Gastroesophageal sphincter (tissue), 4 donors: ENCODE data around the gene CRTC3. TPM values are rescaled to one million over a fixed set of nuclear protein-coding genes. Genes with fewer than 3 reads are reported as not detected.

Source experiments
- ATAC-seq: fragments of 150-250 bp; one replicate; pipeline ENCODE4 v1.9.1; 2016; ENCODE audit warnings: mild to moderate bottlenecking, moderate library complexity
- H3K27ac ChIP-seq, 4 donors: fragments of 200-600 bp; sonication (generic) in 3 of 4; 1 replicate in 3 of 4; 2 replicates in 1 of 4; pipeline ENCODE4 v1.5.1; 2016 to 2019
- H3K27me3 ChIP-seq: fragments of 200-600 bp; sonication (generic); one replicate; pipeline ENCODE4 v1.5.1; 2019
- H3K36me3 ChIP-seq, 2 donors: fragments of 200-600 bp; sonication (generic); one replicate each; pipeline ENCODE4 v1.5.1; 2019; ENCODE audit warnings: control low read depth in 1 of 2
- H3K4me1 ChIP-seq, 3 donors: fragments of 200-600 bp; sonication (generic); 1 replicate in 2 of 3; 2 replicates in 1 of 3; pipeline ENCODE4 v1.5.1; 2016 to 2019; ENCODE audit warnings: control low read depth in 2 of 3
- H3K4me3 ChIP-seq, 2 donors: fragments of 200-600 bp; sonication (generic); one replicate each; pipeline ENCODE4 v1.5.1; 2019; ENCODE audit warnings: mild to moderate bottlenecking in 1 of 2, moderate library complexity in 1 of 2
- H3K9me3 ChIP-seq, 3 donors: fragments of 200-600 bp; sonication (generic); one replicate each; pipeline ENCODE4 v1.5.1; 2017 to 2019; ENCODE audit warnings: control low read depth in 2 of 3
- CTCF ChIP-seq, 4 experiments: fragments of 200-600 bp in 2 of 4; fragments of 450-650 bp in 2 of 4; sonication (generic) in 1 of 4; IDR thresholded peaks; one replicate each; pipeline ENCODE4 v1.5.1; 2017 to 2019; ENCODE audit warnings: antibody characterized with exemption in 4 of 4, mild to moderate bottlenecking in 2 of 4, moderate library complexity in 2 of 4
- EP300 ChIP-seq: sonication (generic); formaldehyde crosslinking; IDR thresholded peaks from one replicate; pipeline ENCODE4 v1.6.1; 2017; ENCODE audit warnings: antibody characterized with exemption, mild to moderate bottlenecking
- POLR2A ChIP-seq, 2 donors: fragments of 450-650 bp; IDR thresholded peaks; one replicate each; pipeline ENCODE4 v1.6.1; 2017; ENCODE audit warnings: antibody characterized with exemption in 2 of 2, mild to moderate bottlenecking in 2 of 2, moderate library complexity in 1 of 2
- POLR2AphosphoS5 ChIP-seq: sonication (generic); formaldehyde crosslinking; IDR thresholded peaks from one replicate; pipeline ENCODE4 v1.6.1; 2017; ENCODE audit warnings: antibody characterized with exemption
- WGBS, 2 donors: methylation state at CpG; one replicate each; pipeline ENCODE4 v1.1.5; 2018; ENCODE audit warnings: low coverage in 1 of 2; 5-methylcytosine and 5-hydroxymethylcytosine counted together
- total RNA-seq, 4 donors: library from RNA; depleted of rRNA; stranded (reverse); fragments of >200 nt; gene quantifications; one replicate each; pipeline ENCODE4 v1.1.0, GENCODE V29; 2016

Gene CRTC3
- total RNA-seq, 4 donors from 2014 or later, result 44.5 to 68.6 (median 65.6) TPM

GRCh38 chr15:90637693-90638092, 108.0 kb downstream of the CRTC3 start:
- WGBS, 2 donors, result 78 to 82% methylated on average over 5 to 6 of the region's 6 CpGs
- no peak for ATAC-seq
- H3K36me3 ChIP-seq, result peaks cover 0 to 84% of the 10 kb centered on the region in 2 donors
- H3K27me3 ChIP-seq, result no peaks in the 10 kb centered on the region
- H3K4me3 ChIP-seq, result no peak overlapping the region
- H3K4me1 ChIP-seq, result no peaks in the 10 kb centered on the region
- no peaks in the 10 kb centered on the region for H3K9me3 ChIP-seq
- no peak overlapping the region for H3K27ac ChIP-seq
- TF ChIP-seq EP300 (no peak), POLR2A (IDR thresholded peaks at IDR 0.05) (no peak)

GRCh38 chr15:90638201-90638691, 108.5 kb downstream of the CRTC3 start:
- H3K36me3 ChIP-seq, result peaks cover 0 to 84% of the 10 kb centered on the region in 2 donors
- no peak for ATAC-seq
- WGBS, 2 donors, result 58 to 78% methylated on average over 6 of the region's 12 CpGs
- H3K9me3 ChIP-seq, result no peaks in the 10 kb centered on the region
- H3K4me1 ChIP-seq, result no peaks in the 10 kb centered on the region
- H3K4me3 ChIP-seq, result no peak overlapping the region
- no peak overlapping the region for H3K27ac ChIP-seq
- TF ChIP-seq EP300 (no peak), CTCF (IDR thresholded peaks at IDR 0.05) (no peak), POLR2A (IDR thresholded peaks at IDR 0.05) (no peak), POLR2AphosphoS5 (no peak)
- H3K27me3 ChIP-seq, result no peaks in the 10 kb centered on the region

GRCh38 chr15:90638963-90639362, 109.2 kb downstream of the CRTC3 start:
- no peak for TF ChIP-seq POLR2A (IDR thresholded peaks at IDR 0.05)
- ATAC-seq, result no peak
- H3K36me3 ChIP-seq, result peaks cover 0 to 84% of the 10 kb centered on the region in 2 donors
- H3K27me3 ChIP-seq, result no peaks in the 10 kb centered on the region
- no peak overlapping the region for H3K4me3 ChIP-seq
- H3K4me1 ChIP-seq, result no peaks in the 10 kb centered on the region
- H3K27ac ChIP-seq, result no peak overlapping the region
- no peaks in the 10 kb centered on the region for H3K9me3 ChIP-seq
- WGBS, 2 donors, result 88 to 90% methylated on average over 6 to 11 of the region's 11 CpGs

- Histone ChIP-seq H3K4me3 (no peak overlapping the region), H3K27me3 (no peaks in the 10 kb centered on the region), H3K9me3 (no peaks in the 10 kb centered on the region), H3K36me3 (peaks cover 0 to 80% of the 10 kb centered on the region in 2 donors), H3K27ac (no peak overlapping the region), H3K4me1 (no peaks in the 10 kb centered on the region)
- no peak for TF ChIP-seq CTCF (IDR thresholded peaks at IDR 0.05)
- no peak for TF ChIP-seq POLR2AphosphoS5
- no peak for TF ChIP-seq POLR2A (IDR thresholded peaks at IDR 0.05)
- TF ChIP-seq EP300, result no peak
- WGBS, 2 donors, result 67 to 92% methylated on average over 1 to 6 of the region's 8 CpGs
- ATAC-seq, result no peak
Measured at GRCh38 chr15:90640862-90641261, 111.1 kb downstream of the CRTC3 start.

- no peak overlapping the region for H3K27ac ChIP-seq
- no peaks in the 10 kb centered on the region for H3K4me1 ChIP-seq
- peaks cover 0 to 80% of the 10 kb centered on the region in 2 donors for H3K36me3 ChIP-seq
- WGBS, 2 donors, result 72 to 74% methylated on average over 10 to 11 of the region's 16 CpGs
- TF ChIP-seq POLR2A (IDR thresholded peaks at IDR 0.05), result no peak
- no peak for TF ChIP-seq EP300
- TF ChIP-seq CTCF (IDR thresholded peaks at IDR 0.05), result no peak
- no peak for TF ChIP-seq POLR2AphosphoS5
- no peaks in the 10 kb centered on the region for H3K9me3 ChIP-seq
- no peaks in the 10 kb centered on the region for H3K27me3 ChIP-seq
- ATAC-seq, result peak; percentile 10
- H3K4me3 ChIP-seq, result no peak overlapping the region
Measured at GRCh38 chr15:90641581-90642463, 112.1 kb downstream of the CRTC3 start.
